Lung (tissue), 12 donors: Measurements from ENCODE around the gene ANXA10. TPM values are rescaled to one million over a fixed set of nuclear protein-coding genes. Genes with fewer than 3 reads are reported as not detected.

Experiments
- ATAC-seq: fragments of 200-7000 bp; cut with Tn5 transposase; one replicate; pipeline ENCODE4 v1.9.1; 2020; ENCODE audit warnings: moderate number of reproducible peaks; ENCODE audit not compliant: insufficient read depth, low FRiP score
- DNase-seq, 3 donors: peaks; one replicate each; pipeline ENCODE4 v3.0.0-alpha.2; 2013 to 2017
- H3K27ac ChIP-seq, 2 donors: one replicate each; pipeline ENCODE4 v1.5.1; 2013; ENCODE audit warnings: mild to moderate bottlenecking in 2 of 2, moderate library complexity in 2 of 2, control low read depth in 1 of 2, inconsistent platforms in 1 of 2, low read depth in 1 of 2, low read length in 1 of 2
- H3K27me3 ChIP-seq, 3 donors: one replicate each; pipeline ENCODE4 v1.5.1; 2013; ENCODE audit warnings: low read length in 2 of 3; ENCODE audit not compliant: control insufficient read depth in 3 of 3, insufficient read depth in 3 of 3
- H3K36me3 ChIP-seq, 4 donors: one replicate each; pipeline ENCODE4 v1.5.1; 2013; ENCODE audit warnings: low read length in 4 of 4, mild to moderate bottlenecking in 1 of 4, moderate library complexity in 1 of 4; ENCODE audit not compliant: control insufficient read depth in 4 of 4, insufficient read depth in 4 of 4
- H3K4me1 ChIP-seq, 5 donors: one replicate each; pipeline ENCODE4 v1.5.1; 2013; ENCODE audit warnings: low read length in 5 of 5, mild to moderate bottlenecking in 2 of 5, moderate library complexity in 1 of 5; ENCODE audit not compliant: control insufficient read depth in 5 of 5, insufficient read depth in 5 of 5
- H3K4me3 ChIP-seq: one replicate; pipeline ENCODE4 v1.5.1; 2013; ENCODE audit warnings: mild to moderate bottlenecking, control low read depth, moderate library complexity
- H3K9ac ChIP-seq, 2 donors: one replicate each; pipeline ENCODE4 v1.5.1; 2013; ENCODE audit warnings: low read length in 2 of 2, control low read depth in 1 of 2; ENCODE audit not compliant: insufficient read depth in 1 of 2
- H3K9me3 ChIP-seq, 4 donors: one replicate each; pipeline ENCODE4 v1.5.1; 2013; ENCODE audit warnings: low read length in 3 of 4, mild to moderate bottlenecking in 1 of 4, moderate library complexity in 1 of 4; ENCODE audit not compliant: control insufficient read depth in 4 of 4, insufficient read depth in 3 of 4
- CTCF ChIP-seq: IDR thresholded peaks from 2 replicates; pipeline ENCODE4 v1.5.1; 2012; ENCODE audit warnings: mild to moderate bottlenecking; ENCODE audit errors: control extremely low read depth, extremely low read depth
- WGBS, 2 donors: extraction: QIAGEN DNeasy Blood & Tissue Kit; methylation state at CpG; one replicate each; pipeline ENCODE4 v1.1.7; 2013; 5-methylcytosine and 5-hydroxymethylcytosine counted together
- polyA plus RNA-seq, 2 donors: library from polyadenylated mRNA; stranded (reverse); fragments of 200-250 nt; gene quantifications; one replicate each; pipeline ENCODE4 v1.2.1, GENCODE V29; 2013
- total RNA-seq, 2 donors: library from RNA; depleted of rRNA in 1 of 2; stranded (reverse); fragments of >200 nt in 1 of 2; gene quantifications; one replicate each; pipeline ENCODE4 v1.2.1, GENCODE V29; 2014 to 2021
- donor health status: control.
- donor health status: control.
- donor health status: Bipolar disorder and iron deficiency.
- donor health status: healthy.
- donor health status: DM: yes; HTN: yes; CAD: no.

The ANXA10 gene
- total and polyA plus RNA-seq, 4 donors = 0.64 TPM; not detected in 3

GRCh38 chr4:168167714-168168284, 75.5 kb downstream of the ANXA10 start:
- H3K27ac ChIP-seq = no peak overlapping the region
- 68 to 75% methylated on average over 6 of the region's 6 CpGs for WGBS, 2 donors

GRCh38 chr4:168174308-168174707, 82.0 kb downstream of the ANXA10 start:
- no peaks in the 10 kb centered on the region for H3K4me1 ChIP-seq
- ATAC-seq (no peak), DNase-seq (no peak)
- no peaks in the 10 kb centered on the region for H3K27me3 ChIP-seq
- H3K4me3 ChIP-seq = no peak overlapping the region
- WGBS, 2 donors = 82 to 86% methylated on average over 6 of the region's 6 CpGs
- no peak overlapping the region for H3K9ac ChIP-seq
- H3K27ac ChIP-seq = no peak overlapping the region
- no peaks in the 10 kb centered on the region for H3K9me3 ChIP-seq
- TF ChIP-seq CTCF = no peak
- H3K36me3 ChIP-seq = no peaks in the 10 kb centered on the region

More at GRCh38 chr4:168167714-168168284, 75.5 kb downstream of the ANXA10 start:
- no peaks in the 10 kb centered on the region for H3K4me1 ChIP-seq
- H3K27me3 ChIP-seq = no peaks in the 10 kb centered on the region
- ATAC-seq = peak; percentile 77
- no peak overlapping the region for H3K4me3 ChIP-seq
- no peaks in the 10 kb centered on the region for H3K36me3 ChIP-seq
- no peak overlapping the region for H3K9ac ChIP-seq
- DNase-seq = peak in 2 of 3 donors; percentile 8 to 53
- TF ChIP-seq CTCF = no peak
- no peaks in the 10 kb centered on the region for H3K9me3 ChIP-seq

GRCh38 chr4:168177546-168178149, 85.3 kb downstream of the ANXA10 start:
- 76 to 89% methylated on average over 5 of the region's 5 CpGs for WGBS, 2 donors
- no peak overlapping the region for H3K9ac ChIP-seq
- no peaks in the 10 kb centered on the region for H3K4me1 ChIP-seq
- peak in 1 of 3 donors; percentile 20 for DNase-seq
- H3K27me3 ChIP-seq = no peaks in the 10 kb centered on the region
- no peak overlapping the region for H3K27ac ChIP-seq
- no peaks in the 10 kb centered on the region for H3K9me3 ChIP-seq
- H3K36me3 ChIP-seq = no peaks in the 10 kb centered on the region
- ATAC-seq = no peak
- no peak for TF ChIP-seq CTCF
- H3K4me3 ChIP-seq = no peak overlapping the region
